ENCODE results near the gene CNTNAP2.

GRCh38 chr7:146208492-146208891 is 91.9 kb downstream of the CNTNAP2 start:
- no peak for TF ChIP-seq FOSL2 (CRISPR knock-in tag; IDR thresholded peaks at IDR 0.05)
- no peak for TF ChIP-seq EED (CRISPR knock-in tag; IDR thresholded peaks at IDR 0.05)
